GM19099 (cell line): ENCODE data around the gene SAP30BP.

Source experiments
- POLR2A ChIP-seq: IDR thresholded peaks from 3 replicates; pipeline ENCODE4 v1.6.1; 2011; ENCODE audit warnings: low read depth; ENCODE audit not compliant: insufficient read length; ENCODE audit errors: extremely low read depth

The SAP30BP gene

DNA sequence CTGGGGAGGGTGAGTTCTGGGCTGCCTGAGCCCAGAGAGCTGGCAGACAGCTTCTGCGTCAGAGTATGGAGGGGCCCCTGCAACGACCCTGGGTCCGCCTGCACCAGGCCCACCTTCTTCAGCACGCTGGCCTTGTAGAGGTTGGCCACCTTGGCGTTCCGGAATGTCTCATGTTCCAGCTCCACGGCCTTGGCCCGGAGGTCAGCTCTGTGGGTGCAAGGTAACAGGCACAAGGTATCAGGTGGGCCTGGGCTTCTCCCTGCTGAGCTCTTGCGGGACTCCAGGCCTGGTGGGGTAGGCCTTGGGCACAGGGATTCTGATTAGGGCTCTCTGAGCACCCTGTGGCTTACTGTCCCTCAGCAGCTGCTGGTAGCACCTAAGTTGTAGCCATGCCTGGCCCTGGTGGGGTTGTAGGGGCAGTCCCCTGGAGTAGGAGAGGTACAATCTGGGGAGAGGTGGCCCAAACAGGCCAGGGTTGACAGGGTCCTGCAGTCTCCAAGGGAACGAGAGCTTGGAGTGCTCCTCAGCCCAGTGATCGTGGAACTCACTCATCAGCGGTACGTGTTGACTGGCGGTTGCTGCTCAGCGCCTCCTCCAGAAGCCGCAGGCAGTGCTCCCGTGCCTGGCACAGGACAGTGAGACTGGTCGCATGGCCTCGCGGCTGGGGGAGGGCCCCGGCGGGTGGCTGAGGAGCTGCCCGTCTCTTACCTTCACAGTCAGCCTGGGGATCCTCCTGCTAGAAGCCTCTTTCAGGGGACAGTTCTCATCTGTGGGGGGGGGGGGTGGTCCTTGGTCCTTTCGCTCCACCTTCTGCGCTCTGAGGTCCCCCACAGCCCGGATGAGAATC, 36.8 kb upstream of the SAP30BP start:
- TF ChIP-seq POLR2A = no peak

DNA sequence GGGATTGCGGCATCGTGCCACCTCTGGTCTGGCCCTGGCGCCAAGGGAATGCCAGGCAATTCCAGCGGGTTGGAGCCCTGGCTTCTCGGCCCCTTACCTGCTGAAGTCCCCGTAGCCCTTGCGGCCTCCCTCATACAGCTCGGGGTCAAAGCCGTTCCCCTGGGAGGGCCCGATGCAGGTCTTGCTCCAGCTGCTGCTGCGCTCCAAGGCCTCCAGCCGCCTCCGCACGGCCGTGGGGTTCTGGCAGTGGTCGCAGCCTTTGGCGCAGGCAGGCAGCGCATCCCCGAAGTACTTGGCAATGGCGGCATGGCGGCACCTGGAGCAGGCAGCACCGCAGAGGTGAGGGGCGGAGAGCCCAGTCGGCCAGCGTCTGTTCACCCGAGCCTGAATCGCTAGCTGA, 35.8 kb upstream of the SAP30BP start:
- TF ChIP-seq POLR2A = no peak

DNA sequence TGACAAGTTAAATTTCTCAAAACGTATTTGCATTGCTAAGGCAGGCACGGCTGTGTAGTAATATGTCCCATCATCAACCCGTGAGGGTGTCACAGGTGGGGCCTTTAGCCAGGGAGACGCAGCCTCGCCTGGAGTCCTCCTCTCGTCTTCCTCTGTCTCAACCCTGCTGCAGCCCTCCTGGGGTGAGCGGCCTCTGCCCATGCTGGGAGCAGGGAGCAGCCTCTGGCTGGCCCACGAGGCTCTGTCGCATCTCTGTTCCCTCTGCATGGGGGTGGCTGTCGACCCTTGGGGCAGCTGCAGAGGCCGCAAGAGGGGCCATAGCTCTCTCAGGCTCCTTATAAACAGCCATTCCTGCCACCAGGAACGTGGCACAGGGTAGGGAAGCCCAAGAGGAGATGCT, 34.7 kb upstream of the SAP30BP start:
- no peak for TF ChIP-seq POLR2A

DNA sequence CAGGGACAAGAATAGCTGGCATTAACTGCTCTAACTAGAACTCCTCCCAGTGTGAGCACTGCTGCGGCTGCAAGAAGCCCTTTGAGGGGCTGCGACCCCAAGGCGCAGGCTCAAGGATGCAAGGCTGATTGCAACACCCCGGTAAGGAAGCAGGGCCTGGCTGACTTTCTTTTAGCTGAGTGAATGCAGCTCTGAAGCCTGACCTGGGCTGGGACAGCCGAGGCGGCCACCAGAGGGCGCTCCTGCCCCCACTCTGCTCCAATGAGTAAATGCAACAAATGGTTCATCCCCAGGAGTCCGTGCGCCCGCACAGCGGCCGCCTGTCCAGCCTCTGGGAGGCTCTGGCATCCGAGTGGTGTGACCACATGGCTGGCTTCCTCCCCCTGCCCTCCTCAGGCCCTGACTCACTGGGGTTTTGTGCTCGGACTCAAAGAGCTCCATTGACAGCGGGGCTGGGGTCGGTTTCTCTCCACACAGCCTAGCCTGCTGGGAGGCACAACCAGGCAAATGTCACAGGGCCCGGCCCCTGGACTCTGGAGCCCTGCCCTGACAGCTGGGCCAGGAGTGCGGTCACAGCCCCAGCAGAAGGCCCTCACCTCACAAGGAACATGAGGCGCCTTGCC, 34.2 kb upstream of the SAP30BP start, which contains the start of gene SMIM5:
TSS of gene SMIM5 (plus strand) at position 572 of the 623 bp plus-strand sequence. CDS start 6,768 bp downstream, outside the sequence.
- no peak for TF ChIP-seq POLR2A

DNA sequence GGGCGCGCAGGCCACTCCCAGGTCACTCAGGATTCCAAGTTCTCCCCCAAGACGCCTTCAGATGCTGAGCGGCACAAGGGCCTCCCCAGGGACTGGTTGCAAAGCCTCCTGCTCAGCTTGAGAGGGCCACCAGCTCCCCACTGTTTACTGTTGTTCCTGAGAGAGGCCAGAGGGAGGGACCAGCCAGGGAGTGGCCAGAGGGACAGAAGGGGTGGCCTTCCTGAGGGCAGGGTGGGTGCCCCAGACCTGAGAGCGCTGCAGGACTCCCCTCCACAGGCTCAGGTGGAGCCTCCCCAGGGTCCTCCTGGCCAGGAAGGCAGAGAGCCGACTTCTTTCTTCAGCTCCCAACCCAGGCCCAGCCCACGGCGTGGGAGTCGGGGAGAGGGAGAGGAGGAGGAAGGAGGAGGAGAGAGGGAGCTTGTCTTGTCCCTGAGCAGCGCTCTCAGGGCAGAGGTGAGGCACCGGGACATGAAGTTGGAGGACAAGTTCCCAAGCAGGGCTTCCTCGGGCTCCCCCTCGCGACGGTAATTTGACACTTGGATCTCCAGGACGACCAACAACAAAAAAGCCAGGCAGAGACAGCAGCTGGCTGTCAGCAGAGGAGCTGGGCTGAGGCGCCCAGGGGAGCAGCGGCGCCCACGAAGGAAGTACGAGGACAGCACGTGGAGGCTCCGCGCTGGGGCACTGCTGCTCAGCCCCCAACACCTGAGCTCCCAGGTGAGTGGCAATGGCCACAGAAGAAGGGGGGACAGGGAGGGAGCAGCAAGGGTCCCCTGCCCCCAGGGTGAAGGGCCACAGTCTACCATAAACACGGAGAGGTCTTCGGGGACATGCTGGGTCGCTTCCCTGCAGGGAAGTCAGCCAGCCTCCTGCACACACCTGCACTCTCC, 33.4 kb upstream of the SAP30BP start:
- no peak for TF ChIP-seq POLR2A

DNA sequence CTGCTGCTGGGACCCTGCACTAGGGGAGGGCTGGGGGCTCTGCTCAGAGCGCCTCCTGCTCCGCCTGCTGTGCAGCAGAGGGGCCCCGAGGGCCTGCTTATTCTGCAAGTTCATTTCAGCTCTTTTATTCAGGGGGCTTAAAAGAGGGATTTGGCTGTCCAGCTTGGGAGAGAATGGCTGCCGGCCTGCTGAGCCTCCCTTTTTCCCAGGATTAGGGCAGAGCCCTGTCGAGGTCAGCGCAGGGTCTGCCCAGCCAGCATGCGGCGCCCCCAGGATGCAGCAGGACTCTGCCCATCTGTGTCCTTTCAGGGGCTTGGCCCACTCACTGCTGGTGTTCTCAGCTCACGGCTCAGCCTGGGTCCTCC, 32.8 kb upstream of the SAP30BP start:
- no peak for TF ChIP-seq POLR2A

DNA sequence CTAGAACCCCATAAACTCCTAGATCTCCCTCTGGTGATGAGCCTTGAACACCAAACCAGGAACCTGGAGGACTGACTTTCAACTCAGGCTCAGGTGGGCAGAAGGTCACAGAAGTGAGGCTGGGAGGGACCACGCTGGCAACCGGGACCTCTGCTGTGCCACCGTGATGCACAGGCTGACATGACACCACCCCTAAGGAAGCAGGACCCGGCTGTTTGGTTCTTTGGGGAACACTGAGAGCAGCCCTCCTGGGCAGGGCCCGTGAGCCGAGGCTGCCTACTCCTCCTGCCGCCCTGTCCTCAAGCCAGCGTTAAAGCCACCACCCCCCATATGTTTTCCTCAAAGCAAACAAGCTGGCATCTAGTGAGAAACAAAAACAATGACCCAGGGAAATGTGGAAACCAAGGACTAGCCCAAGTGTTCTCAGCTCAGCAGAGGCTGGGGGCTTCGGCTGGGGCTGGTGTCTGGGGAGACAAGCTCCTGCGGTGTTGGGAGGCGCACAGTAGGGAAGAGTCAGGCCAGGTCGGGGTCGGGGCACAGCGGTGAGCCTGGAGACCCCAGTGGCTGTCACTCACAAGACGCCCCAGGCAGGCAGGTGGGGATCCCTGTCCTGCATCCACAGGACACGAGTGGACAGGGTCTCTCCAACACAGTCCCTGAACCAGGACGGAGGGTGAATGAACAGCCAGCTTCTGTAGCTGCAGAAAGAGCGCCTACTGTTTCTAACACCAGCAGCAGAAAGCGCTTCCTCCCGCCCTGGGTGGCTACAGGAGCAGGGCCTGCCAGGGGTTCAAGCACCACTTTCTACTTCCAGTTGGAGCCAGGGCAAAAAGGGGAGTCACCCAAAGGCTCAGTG, 32.2 kb upstream of the SAP30BP start:
- no peak for TF ChIP-seq POLR2A

DNA sequence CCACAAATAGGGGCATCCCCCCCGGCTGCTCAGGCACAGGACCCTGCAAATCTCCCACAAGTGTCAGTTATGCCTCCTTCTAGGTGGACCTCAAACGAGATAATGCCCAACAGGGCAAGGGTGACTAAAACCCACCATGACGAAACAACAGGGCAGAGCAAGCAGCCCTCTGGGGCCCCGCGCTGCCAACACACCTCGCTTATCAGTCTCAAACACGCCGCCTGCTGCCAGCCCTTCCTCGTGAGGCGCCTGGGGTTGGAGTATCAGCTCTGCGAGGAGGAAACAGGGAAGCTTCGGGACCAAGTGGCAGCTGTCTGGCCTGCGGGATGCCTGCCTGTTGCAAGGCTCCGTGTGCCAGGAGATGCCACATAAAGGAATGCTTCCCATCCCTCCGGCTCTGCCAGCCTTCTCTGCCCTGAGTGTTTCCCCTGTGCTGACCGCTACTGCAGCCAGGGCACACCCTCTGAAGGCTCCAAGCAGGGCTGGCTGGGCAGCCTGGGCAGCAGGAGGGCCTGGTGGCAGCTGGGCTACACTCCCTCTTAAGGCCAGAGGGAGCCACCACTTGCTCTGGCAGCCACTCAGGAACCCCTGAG, 31.4 kb upstream of the SAP30BP start:
- no peak for TF ChIP-seq POLR2A

DNA sequence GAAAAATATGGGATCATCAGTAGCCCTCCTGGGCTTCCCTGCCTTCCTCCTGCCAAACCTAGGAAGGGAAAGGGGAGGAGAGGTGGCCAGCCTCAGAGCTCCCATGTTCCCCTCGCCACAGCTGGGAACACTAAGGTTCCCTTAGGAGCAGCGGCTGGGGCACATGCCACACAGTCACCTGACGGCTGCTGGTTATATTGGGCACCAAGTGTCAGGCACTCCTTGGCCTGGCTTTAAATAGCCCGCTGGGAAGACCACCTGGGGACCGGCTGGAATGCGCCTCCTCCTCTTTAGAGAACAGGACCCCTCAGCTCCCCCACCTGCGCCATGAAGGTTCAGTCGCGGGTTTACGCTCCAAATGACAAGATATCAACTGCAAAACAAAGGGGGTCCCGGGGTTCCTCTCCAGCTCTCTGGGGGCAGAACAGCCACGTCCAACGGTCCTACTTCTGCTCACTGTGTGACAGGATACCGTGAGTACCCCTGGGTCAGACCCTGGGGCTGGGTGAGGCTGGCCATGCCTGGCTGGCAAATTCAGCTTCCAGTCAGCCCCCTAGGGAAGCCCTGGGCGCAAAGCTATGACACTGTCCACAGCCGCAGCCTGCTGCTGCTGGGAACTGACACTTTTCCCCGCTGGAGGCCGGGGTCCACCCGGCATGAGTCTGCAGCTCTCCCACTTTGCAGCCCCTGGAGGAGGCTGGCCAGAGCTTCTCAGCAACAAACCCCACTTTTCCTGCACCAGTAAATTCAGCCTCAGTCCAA, 30.6 kb upstream of the SAP30BP start:
- no peak for TF ChIP-seq POLR2A

DNA sequence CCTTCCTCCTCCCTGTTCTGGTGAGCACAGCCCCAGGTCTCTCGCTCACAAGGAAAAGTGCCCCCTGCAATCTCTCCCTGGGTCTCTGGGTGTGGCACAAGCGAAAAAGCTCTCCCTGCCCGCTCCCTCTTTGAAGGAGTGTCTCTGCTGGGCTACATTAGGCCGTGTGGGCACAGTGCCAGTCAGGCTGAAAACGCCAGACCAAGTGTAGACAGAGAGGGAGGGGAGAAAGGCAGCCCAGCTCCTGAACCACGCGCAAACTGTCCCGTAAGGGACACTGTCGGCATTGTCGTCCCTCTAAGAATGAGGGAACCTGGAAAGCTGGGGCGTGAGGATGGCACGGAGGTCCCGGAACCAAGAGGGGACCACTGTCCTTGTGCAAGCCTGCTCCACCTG, 30.0 kb upstream of the SAP30BP start:
- no peak for TF ChIP-seq POLR2A

DNA sequence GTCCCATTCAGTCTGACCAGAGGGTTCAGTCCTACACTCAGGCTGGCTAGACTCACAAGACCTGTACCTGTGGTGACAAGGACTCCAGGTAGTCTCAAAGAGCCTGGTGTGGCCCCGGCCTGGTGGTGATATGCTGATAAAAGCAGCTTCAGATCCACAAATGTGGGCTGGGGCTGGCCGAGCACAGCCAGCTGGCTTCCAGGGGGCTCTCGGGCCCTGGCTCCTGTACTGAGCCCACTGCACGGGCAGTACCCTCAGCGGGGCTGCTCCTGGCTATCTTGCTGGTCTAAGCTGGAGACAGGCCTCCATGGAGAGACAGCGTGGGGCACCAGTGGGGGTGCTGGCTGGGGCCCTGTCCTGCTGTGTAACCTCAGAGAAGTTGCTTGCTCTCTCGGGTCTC, 29.6 kb upstream of the SAP30BP start:
- TF ChIP-seq POLR2A = no peak

DNA sequence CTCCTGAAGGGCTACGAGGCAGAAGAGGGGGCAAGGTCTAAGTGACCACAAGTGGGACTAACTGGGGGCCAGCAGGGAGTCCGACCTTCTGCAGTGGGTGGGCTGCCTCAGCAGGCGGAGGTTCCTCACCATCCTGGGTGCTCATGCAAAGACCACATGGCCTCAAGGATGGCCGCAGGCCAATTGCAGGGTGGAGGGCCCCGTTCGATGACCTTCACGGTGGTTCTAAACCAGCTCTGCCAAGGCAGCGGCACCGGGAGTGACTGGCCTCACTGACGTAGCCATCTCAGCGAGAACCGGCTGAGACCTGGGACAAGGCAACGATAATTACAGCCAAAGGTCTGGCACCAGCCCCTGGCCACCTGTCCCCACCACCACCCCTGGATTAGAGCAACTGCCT, 28.2 kb upstream of the SAP30BP start:
- no peak for TF ChIP-seq POLR2A

DNA sequence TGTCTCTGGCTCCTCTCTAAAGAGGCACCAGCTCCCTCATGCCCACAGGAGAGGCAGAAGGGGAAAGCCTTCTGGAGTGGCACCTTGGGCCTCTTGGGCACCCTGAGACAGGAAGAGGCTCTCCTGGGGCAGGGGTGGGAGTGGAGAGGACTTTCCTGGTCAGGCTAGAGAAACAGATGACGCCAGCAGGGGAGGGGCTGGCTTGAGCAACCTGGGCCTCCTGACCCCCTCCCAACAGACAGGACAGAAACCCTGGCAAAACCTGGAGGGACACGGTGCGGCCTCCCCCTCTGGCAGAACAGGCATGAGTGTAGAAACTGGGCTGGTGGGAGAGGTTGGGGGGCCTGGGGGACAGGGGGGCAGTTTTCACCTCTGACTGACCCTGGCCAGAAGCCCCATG, 27.8 kb upstream of the SAP30BP start:
- TF ChIP-seq POLR2A = no peak

DNA sequence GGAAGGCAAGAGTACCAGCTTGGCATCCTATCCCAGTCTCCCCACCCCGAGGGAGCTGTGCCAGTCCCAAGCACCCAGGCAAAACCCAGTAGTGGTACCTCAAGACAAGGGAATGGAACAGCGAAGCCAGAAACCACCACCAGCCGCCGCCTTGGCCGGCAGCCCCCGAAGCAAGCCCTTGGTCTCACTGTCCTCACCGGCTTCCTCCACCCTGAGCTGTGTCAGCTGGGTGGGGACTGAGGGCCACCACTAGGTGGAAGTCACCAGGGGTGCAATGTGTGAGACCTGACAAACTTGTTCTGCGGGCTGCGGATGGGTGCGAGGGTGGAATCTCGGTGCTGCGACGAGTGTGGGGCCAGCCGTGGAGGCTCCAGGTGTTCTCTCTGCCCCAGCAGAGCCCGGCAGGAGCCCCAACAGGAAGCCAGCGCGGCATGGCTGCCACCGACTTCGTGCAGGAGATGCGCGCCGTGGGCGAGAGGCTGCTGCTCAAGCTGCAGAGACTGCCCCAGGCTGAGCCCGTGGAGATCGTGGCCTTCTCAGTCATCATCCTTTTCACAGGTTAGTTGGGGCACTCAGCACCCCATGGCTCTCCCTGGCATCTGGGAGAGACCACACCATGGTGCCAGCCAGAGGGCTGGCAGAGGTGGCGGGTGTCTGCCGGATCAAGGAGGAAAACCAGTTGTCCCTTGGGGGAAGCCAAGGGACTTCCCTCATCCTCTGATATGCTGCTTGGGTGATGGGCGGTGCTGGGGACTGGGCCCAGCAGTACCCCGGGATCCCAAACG, 27.2 kb upstream of the SAP30BP start:
- TF ChIP-seq POLR2A = no peak
